HCT116 (cell line): ENCODE measurements around the gene SON. TPM values are rescaled to one million over a fixed set of nuclear protein-coding genes. Genes with fewer than 3 reads are reported as not detected.

Experiments
- ATAC-seq: fragments of 200-7000 bp; cut with Tn5 transposase; 2 replicates; pipeline ENCODE4 v1.9.1; 2020; ENCODE audit warnings: mild to moderate bottlenecking, moderate library complexity
- BruUV-seq: library from RNA; stranded (reverse); fragments of 400-500 nt; replicated peaks from 2 replicates; lab custom pipeline; 2021; lab: Mats Ljungman, UMichigan
- CTCF ChIA-PET: fragments of 300-600 bp; sonication (Branson Sonifier 250); formaldehyde crosslinking; loops from one replicate; lab custom pipeline; 2021; ENCODE audit warnings: antibody characterized with exemption; lab: Charles Lee
- POLR2A ChIA-PET: fragments of 300-600, 350-600 bp; sonication (Branson Sonifier 250); formaldehyde crosslinking; loops from one replicate; lab custom pipeline; 2021; ENCODE audit warnings: antibody characterized with exemption; lab: Charles Lee
- RAD21 ChIA-PET, 2 experiments: fragments of 300-600 bp; sonication (Branson Sonifier 250); formaldehyde crosslinking; loops; one replicate each; lab custom pipeline; 2023; ENCODE audit warnings: low total read pairs in 2 of 2; ENCODE audit not compliant: uncharacterized antibody in 2 of 2, unreplicated experiment in 2 of 2, low non-redundant PET in 1 of 2; lab: Charles Lee
- DNase-seq: peaks from one replicate; pipeline ENCODE4 v3.0.0-alpha.2; 2010; ENCODE audit warnings: low read depth, low spot score
- H2AFZ ChIP-seq: fragments of 200-600 bp; shearing (Covaris generic), sonication (generic); 2 replicates; pipeline ENCODE4 v1.6.1; 2017; ENCODE audit warnings: low read depth, mixed run types, mixed read lengths, antibody characterized with exemption, low read length; ENCODE audit not compliant: poor library complexity, severe bottlenecking
- H3K27ac ChIP-seq: 2 replicates; pipeline ENCODE4 v1.5.1; 2012; ENCODE audit warnings: low read depth, low read length
- H3K27me3 ChIP-seq: fragments of 200-600 bp; sonication (generic); 2 replicates; pipeline ENCODE4 v1.6.1; 2016; ENCODE audit warnings: mixed run types, low read length, mixed read lengths; ENCODE audit not compliant: insufficient read depth
- H3K36me3 ChIP-seq, 2 experiments: fragments of 200-500 bp in 1 of 2; fragments of 200-600 bp in 1 of 2; sonication (Bioruptor generic) in 1 of 2; sonication (generic) in 1 of 2; 2 replicates each; pipeline versions ENCODE4 v1.5.1 to v1.6.1; 2014 to 2016; ENCODE audit warnings: low read length in 2 of 2, inconsistent platforms in 1 of 2, mixed read lengths in 1 of 2, mixed run types in 1 of 2; ENCODE audit not compliant: insufficient read depth in 2 of 2, control insufficient read depth in 1 of 2
- H3K4me1 ChIP-seq, 2 experiments: fragments of 200-600 bp in 1 of 2; sonication (generic) in 1 of 2; 2 replicates each; pipeline versions ENCODE4 v1.5.1 to v1.6.1; 2012 to 2017; ENCODE audit warnings: low read length in 2 of 2, inconsistent platforms in 1 of 2, mild to moderate bottlenecking in 1 of 2, mixed read lengths in 1 of 2, mixed run types in 1 of 2, moderate library complexity in 1 of 2; ENCODE audit not compliant: insufficient read depth in 2 of 2, control insufficient read depth in 1 of 2
- H3K4me2 ChIP-seq: fragments of 200-600 bp; sonication (generic); 2 replicates; pipeline ENCODE4 v1.6.1; 2017; ENCODE audit warnings: mixed run types, low read length, mixed read lengths
- H3K4me3 ChIP-seq, 2 experiments: fragments of 200-600 bp in 1 of 2; sonication (generic) in 1 of 2; replicated peaks in 1 of 2; 2 replicates each; pipeline ENCODE4 v1.5.1; 2011 to 2016; ENCODE audit warnings: low read length in 2 of 2, control low read depth in 1 of 2, low read depth in 1 of 2, mild to moderate bottlenecking in 1 of 2, mixed read lengths in 1 of 2, mixed run types in 1 of 2
- H3K79me2 ChIP-seq: fragments of 200-600 bp; sonication (generic); 2 replicates; pipeline ENCODE4 v1.6.1; 2017; ENCODE audit warnings: mild to moderate bottlenecking, mixed run types, low read length, moderate library complexity, mixed read lengths; ENCODE audit not compliant: insufficient read depth
- H3K9ac ChIP-seq: fragments of 200-600 bp; sonication (generic); 2 replicates; pipeline ENCODE4 v1.6.1; 2016; ENCODE audit warnings: low read length, mixed read lengths
- H3K9me2 ChIP-seq: fragments of 200-600 bp; sonication (generic), shearing (Covaris generic); 2 replicates; pipeline ENCODE4 v1.6.1; 2017; ENCODE audit warnings: mixed run types, mild to moderate bottlenecking, moderate library complexity; ENCODE audit not compliant: insufficient read depth
- H3K9me3 ChIP-seq, 2 experiments: fragments of 200-500 bp in 1 of 2; fragments of 200-600 bp in 1 of 2; sonication (Bioruptor generic) in 1 of 2; sonication (generic) in 1 of 2; 2 replicates each; pipeline ENCODE4 v1.6.1; 2014 to 2017; ENCODE audit warnings: low read length in 2 of 2, mixed read lengths in 2 of 2, inconsistent platforms in 1 of 2, low read depth in 1 of 2, mild to moderate bottlenecking in 1 of 2, mixed run types in 1 of 2, moderate library complexity in 1 of 2; ENCODE audit not compliant: control insufficient read depth in 1 of 2, insufficient read depth in 1 of 2
- H4K20me1 ChIP-seq: fragments of 200-600 bp; sonication (generic), shearing (Covaris generic); 2 replicates; pipeline ENCODE4 v1.6.1; 2017; ENCODE audit warnings: mixed run types, mild to moderate bottlenecking, moderate library complexity; ENCODE audit not compliant: insufficient read depth
- CBX3 ChIP-seq: IDR thresholded peaks from 2 replicates; pipeline ENCODE4 v1.6.1; 2012; ENCODE audit warnings: low read depth
- CEBPB ChIP-seq: IDR thresholded peaks from 2 replicates; pipeline ENCODE4 v1.6.1; 2012; ENCODE audit warnings: low read depth
- EGR1 ChIP-seq: IDR thresholded peaks from 2 replicates; pipeline ENCODE4 v1.6.1; 2012; ENCODE audit warnings: low read depth
- ELF1 ChIP-seq: IDR thresholded peaks from 2 replicates; pipeline ENCODE4 v1.6.1; 2012; ENCODE audit warnings: low read depth, borderline replicate concordance
- EZH2 ChIP-seq: fragments of 200-600 bp; sonication (generic); IDR thresholded peaks from 2 replicates; pipeline ENCODE4 v1.6.1; 2017; ENCODE audit warnings: antibody characterized with exemption, mixed run types
- EZH2phosphoT487 ChIP-seq: fragments of 200-600 bp; IDR thresholded peaks from 2 replicates; pipeline ENCODE4 v1.6.1; 2018; ENCODE audit warnings: antibody characterized with exemption, borderline replicate concordance
- FOSL1 ChIP-seq: IDR thresholded peaks from 2 replicates; pipeline ENCODE4 v1.6.1; 2012; ENCODE audit warnings: low read depth
- JUND ChIP-seq: IDR thresholded peaks from 2 replicates; pipeline ENCODE4 v1.6.1; 2012
- POLR2AphosphoS5 ChIP-seq: IDR thresholded peaks from 2 replicates; pipeline ENCODE4 v1.6.1; 2011; ENCODE audit warnings: mild to moderate bottlenecking, low read depth, low read length, moderate library complexity
- RAD21 ChIP-seq: IDR thresholded peaks from 2 replicates; pipeline ENCODE4 v1.6.1; 2012; ENCODE audit warnings: low read depth, mild to moderate bottlenecking
- SP1 ChIP-seq: IDR thresholded peaks from 2 replicates; pipeline ENCODE4 v1.6.1; 2012; ENCODE audit warnings: low read depth
- SRF ChIP-seq: IDR thresholded peaks from 2 replicates; pipeline ENCODE4 v1.6.1; 2012; ENCODE audit warnings: low read depth
- TCF7L2 ChIP-seq: IDR thresholded peaks from 2 replicates; pipeline ENCODE4 v1.7.0; 2011; ENCODE audit warnings: borderline replicate concordance, inconsistent platforms; ENCODE audit not compliant: insufficient read depth, insufficient read length; ENCODE audit errors: extremely low read depth
- YY1 ChIP-seq: IDR thresholded peaks from 2 replicates; pipeline ENCODE4 v1.6.1; 2011; ENCODE audit warnings: low read length, low read depth, moderate library complexity, mild to moderate bottlenecking; ENCODE audit not compliant: insufficient replicate concordance; ENCODE audit errors: extremely low read depth
- ZFX ChIP-seq: fragments of 450-650 bp; IDR thresholded peaks from 2 replicates; pipeline ENCODE4 v1.6.1; 2017
- intact Hi-C: fragments of 100-400 bp; cut with micrococcal nuclease; formaldehyde crosslinking; loops from 2 replicates; pipeline ENCODE4 v1.10.0; 2022
- total RNA-seq: library from RNA; stranded (reverse); gene quantifications from one replicate; pipeline ENCODE4 v1.2.1, GENCODE V29; 2021; ENCODE audit not compliant: unreplicated experiment
- TF ChIP-seq, protein P1 (sequence below): IDR thresholded peaks from 2 replicates; pipeline ENCODE4 v1.6.1; 2011; ENCODE audit warnings: mild to moderate bottlenecking, low read length, moderate library complexity; ENCODE audit not compliant: insufficient replicate concordance; ENCODE audit errors: extremely low read depth
- TF ChIP-seq, protein P2 (sequence below): IDR thresholded peaks from 2 replicates; pipeline ENCODE4 v1.6.1; 2012

SON gene
- total RNA-seq, 1 experiment from 2014 or later = 195 TPM

DNA sequence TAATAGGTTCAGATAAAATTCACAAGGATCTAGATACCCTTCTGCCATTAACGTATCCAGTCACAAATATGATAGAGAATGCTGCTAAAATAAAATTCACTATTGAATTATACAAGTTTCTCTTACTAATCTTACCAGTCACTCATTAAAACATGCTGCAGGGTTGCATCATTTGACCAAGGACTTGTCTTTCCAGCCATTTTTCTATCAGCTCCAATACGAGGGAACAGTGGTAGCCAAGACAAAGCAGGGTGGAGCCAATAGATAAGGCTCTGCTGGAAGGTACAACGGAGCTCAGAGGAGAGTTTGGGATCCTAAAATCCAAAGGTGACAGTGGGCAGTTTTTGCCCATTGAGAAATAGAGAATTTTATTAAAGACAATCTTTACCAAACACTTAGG lies 41.6 kb downstream of the SON start:
- Histone ChIP-seq H3K9me2 (no peaks in the 10 kb centered on the region), H2AFZ (no peak overlapping the region), H3K4me2 (no peak overlapping the region), H3K36me3 (peaks cover 26 to 31% of the 10 kb centered on the region in 2 experiments), H3K4me3 (no peak overlapping the region), H3K27ac (no peak overlapping the region), H3K9ac (no peak overlapping the region), H4K20me1 (no peaks in the 10 kb centered on the region), H3K4me1 (peaks cover 6 to 18% of the 10 kb centered on the region in 2 experiments; a peak in 3 of 4 replicates), H3K27me3 (no peaks in the 10 kb centered on the region), H3K79me2 (peaks cover 45% of the 10 kb centered on the region), H3K9me3 (no peaks in the 10 kb centered on the region)
- ChIA-PET RAD21 (no interaction called here), POLR2A (no interaction called here), CTCF (interaction anchor here (1.0 kb wide), 1 partner anchor 21 kb away, joined by 3 read pairs; no protein-coding TSS in a partner anchor)
- no TSS peak for BruUV-seq
- ATAC-seq = no peak
- TF ChIP-seq EZH2 = no peak
- no peak for TF ChIP-seq ELF1
- TF ChIP-seq RAD21 = no peak
- no peak for TF ChIP-seq ZFX
- TF ChIP-seq POLR2AphosphoS5 = no peak
- TF ChIP-seq, protein P1, sequence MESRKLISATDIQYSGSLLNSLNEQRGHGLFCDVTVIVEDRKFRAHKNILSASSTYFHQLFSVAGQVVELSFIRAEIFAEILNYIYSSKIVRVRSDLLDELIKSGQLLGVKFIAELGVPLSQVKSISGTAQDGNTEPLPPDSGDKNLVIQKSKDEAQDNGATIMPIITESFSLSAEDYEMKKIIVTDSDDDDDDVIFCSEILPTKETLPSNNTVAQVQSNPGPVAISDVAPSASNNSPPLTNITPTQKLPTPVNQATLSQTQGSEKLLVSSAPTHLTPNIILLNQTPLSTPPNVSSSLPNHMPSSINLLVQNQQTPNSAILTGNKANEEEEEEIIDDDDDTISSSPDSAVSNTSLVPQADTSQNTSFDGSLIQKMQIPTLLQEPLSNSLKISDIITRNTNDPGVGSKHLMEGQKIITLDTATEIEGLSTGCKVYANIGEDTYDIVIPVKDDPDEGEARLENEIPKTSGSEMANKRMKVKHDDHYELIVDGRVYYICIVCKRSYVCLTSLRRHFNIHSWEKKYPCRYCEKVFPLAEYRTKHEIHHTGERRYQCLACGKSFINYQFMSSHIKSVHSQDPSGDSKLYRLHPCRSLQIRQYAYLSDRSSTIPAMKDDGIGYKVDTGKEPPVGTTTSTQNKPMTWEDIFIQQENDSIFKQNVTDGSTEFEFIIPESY = no peak
- no peak for TF ChIP-seq FOSL1
- no peak for TF ChIP-seq SRF
- no peak for TF ChIP-seq YY1
- no peak for TF ChIP-seq SP1
- TF ChIP-seq CEBPB = no peak
- TF ChIP-seq JUND = no peak
- TF ChIP-seq, protein P2, sequence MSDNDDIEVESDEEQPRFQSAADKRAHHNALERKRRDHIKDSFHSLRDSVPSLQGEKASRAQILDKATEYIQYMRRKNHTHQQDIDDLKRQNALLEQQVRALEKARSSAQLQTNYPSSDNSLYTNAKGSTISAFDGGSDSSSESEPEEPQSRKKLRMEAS = no peak
- TF ChIP-seq EZH2phosphoT487 = no peak
- no peak for TF ChIP-seq CBX3
- TF ChIP-seq TCF7L2 = no peak
- no peak for TF ChIP-seq EGR1
- DNase-seq = no peak
- intact Hi-C loops = no loop called here
